GM21447 (cell line): Measurements from ENCODE around the gene TMEM200A.
"Not testable (repeated sequence)": the region's sequence is repeated elsewhere in the genome, so short reads cannot be mapped to it uniquely, and the experiment has no call there.

Experiments used
- ATAC-seq: cut with Tn5 transposase; IDR thresholded peaks from one replicate; pipeline ENCODE4 v1.9.1; 2021; ENCODE audit not compliant: unreplicated experiment

Gene TMEM200A

DNA sequence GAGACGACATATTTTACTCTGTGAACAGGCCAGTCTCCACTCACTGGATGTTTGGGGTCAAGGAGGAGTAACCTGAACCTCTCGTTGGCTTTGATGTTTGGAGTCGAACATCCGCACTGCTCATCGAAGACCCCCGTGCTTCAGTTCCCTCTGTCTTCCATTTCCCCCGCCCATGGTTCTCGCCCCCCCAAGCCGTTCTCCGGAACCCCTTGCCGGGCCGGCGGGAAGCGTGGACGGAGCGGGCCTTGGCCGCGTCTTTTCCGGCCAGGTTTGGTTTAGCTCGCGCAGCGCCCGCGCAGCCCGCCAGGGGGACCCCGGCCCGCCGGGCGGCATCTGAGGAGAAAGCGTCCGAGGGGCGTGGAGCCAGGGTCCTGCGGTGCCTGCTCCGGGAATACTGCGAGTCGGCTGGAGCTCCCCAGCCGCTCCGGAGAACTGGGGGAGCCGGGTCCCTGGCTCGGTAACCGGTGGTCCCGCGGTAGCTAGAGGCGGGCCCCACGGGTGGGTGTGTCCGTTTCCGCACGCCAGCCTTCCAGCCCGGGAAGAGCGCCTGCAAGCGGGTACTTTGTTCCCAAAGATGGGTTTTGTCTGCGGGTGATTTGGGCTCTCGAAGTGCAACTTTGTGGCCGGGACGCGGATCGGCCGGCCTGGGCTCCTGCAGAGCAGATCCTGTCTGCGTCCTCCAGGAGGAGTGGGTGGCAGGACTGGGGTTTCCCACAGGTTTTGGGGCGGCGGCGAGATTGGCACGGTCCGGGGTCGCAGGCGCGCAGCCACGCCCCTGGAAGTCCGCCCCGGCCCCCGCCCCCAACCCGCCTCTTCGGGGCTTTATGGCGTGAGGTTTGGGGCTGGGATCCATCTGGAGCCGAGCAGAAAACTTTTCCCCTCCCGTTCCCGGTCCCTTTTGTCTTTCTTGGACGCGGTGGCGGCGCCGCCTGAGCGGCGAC is at the start of gene TMEM200A:
Gene TMEM200A, plus strand, starts transcription at position 852 of the 941 bp plus-strand sequence. CDS start 74,406 bp downstream, outside the sequence.
- no peak for ATAC-seq

GRCh38 chr6:130320908-130321307 is 44.9 kb upstream of the TMEM200A start:
- no peak for ATAC-seq

- ATAC-seq: no peak
These were observed 43.0 kb upstream of the TMEM200A start for GRCh38 chr6:130322673-130323268.

DNA sequence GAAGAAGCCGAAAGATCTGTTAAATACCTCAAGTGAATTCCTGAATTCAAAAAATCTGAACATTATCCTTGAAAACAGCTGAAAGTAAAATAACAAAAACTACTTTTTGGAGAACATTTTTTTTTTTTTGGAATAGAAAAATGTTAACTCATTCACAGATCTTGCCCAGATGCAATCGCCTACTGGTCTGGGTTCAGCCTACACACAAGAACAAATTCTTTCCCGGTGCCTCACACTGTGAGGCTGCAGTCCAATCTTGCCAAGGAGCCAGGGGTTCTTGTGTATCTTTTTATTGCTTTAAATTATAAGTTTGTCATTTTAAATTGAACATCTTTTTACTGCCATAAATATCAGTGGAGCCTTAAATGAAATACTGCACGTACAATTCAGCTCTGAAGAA is 41.2 kb upstream of the TMEM200A start:
- ATAC-seq: no peak

DNA sequence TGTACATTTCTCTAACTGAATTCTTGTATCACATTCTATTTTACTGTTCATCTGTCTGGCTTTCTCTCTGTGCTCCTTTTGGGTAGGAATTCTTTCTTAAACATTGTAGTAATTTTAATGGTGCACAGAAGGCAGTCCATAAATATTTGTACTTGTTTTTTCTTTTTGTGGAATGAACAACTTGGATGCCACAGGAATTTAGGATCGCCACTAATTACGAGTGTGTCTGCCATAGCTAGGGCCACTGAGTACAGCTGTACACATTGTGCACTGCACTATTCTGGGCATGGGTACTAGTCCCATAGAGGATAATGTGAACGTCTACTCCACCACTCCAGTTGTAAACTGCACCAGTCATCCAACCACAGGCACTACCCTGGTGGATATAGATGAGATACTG is 39.3 kb upstream of the TMEM200A start:
- no peak for ATAC-seq

- ATAC-seq: no peak
These were observed 28.3 kb upstream of the TMEM200A start for GRCh38 chr6:130337534-130337933.

GRCh38 chr6:130346324-130346723 is 19.5 kb upstream of the TMEM200A start:
- not testable (repeated sequence) for ATAC-seq

DNA sequence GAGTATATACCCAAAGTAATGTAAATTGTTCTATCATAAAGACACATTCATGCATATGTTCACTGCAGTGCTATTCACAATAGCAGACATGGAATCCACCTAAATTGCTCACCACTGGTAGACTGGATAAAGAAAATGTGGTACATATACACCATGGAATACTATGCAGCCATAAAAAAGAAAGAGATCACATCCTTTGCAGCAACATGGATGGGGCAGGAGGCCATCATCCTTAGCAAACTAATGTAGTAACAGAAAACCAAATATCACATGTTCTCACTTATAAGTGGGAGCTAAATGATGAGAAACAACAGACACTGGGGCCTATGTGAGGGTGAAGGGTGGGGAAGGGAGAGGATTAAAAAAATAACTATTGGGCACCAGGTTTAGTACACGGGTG is 11.5 kb upstream of the TMEM200A start:
- ATAC-seq: no peak

- no peak for ATAC-seq
These were observed 10.2 kb upstream of the TMEM200A start for GRCh38 chr6:130355572-130355971.

DNA sequence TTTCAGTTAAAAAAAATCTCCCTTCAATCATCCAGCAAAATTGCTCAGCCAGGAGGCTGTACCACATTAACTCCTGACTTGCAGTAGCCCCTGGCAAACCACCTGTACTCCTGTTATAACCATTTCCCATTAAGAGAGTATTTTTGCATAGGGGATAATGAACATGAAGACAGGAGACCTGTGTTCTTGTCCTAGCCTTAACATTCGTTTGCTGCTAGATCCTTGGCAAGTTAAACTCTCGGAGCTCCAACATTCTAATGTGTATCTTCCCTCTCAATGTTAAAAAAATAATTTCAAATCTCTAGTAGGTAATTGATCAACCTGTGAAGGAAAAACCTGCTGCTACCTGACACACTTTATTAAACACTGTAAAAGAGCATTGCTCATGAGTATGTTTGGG is 8.4 kb upstream of the TMEM200A start:
- ATAC-seq: no peak

- ATAC-seq: no peak
These were observed 6.1 kb upstream of the TMEM200A start for GRCh38 chr6:130359736-130360135.

DNA sequence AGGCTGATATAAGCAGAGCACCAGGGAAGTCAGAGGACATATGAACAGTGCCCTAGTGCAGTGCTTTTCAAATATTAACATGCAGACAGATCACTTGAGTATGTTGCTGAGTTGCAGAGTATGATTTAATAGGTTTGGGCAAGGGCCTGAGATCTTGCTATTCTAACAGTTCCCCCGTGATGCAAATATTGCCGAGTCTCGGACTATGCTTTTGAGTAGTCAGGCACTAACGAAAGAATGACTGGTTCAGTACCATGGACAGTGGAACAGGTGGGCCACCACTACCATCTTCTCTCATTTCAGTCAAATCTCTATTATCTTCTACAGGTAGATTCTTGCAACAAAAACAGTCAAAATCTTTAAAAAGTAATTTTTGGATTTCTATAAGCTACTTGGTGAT is 3.7 kb upstream of the TMEM200A start:
- no peak for ATAC-seq

GRCh38 chr6:130364224-130364780 is 1.5 kb upstream of the TMEM200A start:
- no peak for ATAC-seq

GRCh38 chr6:130366107-130367005 is 539 bp downstream of the TMEM200A start:
- no peak for ATAC-seq

DNA sequence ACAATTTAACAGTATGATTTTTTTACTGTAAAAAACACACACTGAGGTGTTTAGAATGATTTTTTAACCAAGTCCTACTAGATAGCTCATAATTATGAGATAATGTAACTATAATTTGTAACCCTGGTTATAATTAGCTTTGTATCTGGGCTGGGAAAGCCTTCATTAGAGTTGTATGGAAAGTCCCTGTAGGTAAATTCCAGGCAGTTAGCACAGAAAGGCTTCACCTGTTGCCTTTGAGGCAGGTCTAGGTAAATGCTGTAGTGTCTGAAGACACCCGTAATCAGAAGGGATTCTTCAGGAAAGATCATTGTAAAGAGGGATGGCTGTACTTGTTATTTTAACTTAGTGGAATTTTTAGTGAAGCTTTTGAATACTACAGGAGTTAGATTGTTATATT is 1.9 kb downstream of the TMEM200A start:
- ATAC-seq: no peak

DNA sequence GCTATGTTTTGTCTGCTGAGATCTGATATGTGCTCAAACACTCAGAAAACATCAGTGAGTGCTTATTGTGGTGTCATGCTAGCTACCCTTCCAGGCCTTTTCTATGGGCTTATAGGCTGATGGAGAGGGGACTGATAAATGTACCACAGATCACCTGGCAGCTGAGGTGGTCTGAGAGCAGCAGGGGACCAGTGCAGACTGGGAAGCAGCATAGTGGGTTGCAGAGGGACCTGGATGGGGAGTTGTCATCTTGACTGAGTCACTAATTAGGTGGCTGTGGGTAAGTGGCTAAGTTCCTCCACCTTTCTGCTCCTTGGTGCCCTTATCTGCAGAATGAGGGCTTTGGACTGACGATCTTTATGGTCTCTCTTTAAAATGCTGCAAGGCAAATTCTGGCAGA is 2.8 kb downstream of the TMEM200A start:
- ATAC-seq: no peak

DNA sequence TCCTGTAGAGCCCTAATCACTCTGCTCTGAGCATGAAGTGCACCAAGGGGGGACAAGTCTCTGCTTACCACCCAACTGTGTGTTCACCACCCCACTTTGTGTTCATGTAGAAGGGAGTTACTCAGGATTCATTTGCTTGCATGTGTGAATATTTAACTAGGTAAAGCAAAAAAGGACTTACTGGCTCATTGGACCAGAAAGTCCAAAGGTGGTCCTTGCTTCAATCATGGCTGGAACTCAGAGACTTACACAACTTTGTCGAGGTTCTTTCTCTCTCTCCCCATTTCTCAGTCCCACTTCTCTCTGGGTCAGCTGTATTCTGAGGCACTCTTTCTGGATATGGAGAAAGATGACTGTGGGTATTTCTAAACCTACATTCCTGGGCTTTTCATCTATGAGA is 4.0 kb downstream of the TMEM200A start:
- no peak for ATAC-seq

DNA sequence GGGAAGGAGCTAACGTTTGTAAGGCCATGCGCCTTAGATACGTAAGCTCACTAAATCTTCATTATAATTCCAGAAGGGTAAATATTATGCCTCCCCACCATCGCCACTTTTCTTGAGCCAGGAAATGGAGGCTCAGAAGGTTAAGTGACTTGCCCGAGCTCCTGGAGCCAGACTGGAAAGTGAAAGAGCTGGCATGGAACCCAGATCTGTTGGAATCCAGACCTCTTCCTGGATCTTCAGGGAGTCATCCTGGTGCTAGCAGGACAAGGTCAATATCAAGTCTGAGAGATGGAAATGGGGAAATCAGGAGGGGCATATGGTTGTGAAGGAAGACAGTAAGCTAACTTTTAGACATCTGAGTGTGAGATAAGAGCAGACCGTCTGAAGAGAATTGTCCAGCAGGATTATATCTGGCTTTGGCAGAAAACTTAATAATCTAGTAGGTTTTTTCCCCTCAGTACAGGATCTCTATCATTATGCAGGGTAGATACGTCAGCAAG is 6.2 kb downstream of the TMEM200A start:
- no peak for ATAC-seq

- no peak for ATAC-seq
These were observed 7.0 kb downstream of the TMEM200A start for GRCh38 chr6:130372786-130373185.

GRCh38 chr6:130373992-130374391 is 8.2 kb downstream of the TMEM200A start:
- no peak for ATAC-seq

DNA sequence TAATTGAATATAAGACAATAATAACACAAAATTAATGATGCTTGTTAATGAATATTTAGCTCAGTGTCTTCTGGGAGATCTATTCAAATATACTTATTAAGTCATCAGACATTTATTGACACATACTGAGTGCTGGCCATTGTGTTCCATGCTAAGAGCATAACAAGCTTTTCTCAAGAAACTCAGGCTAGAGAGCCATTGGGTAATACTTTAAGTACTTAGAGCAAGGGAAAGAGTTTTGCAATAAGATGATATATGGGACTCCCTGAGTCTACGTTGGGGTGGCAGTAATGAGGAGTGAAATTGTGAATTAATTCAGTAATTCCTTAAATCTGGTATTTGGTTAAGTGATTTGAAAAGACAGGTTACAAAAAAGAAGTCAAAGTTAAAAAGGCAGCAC is 11.1 kb downstream of the TMEM200A start:
- no peak for ATAC-seq
